ENCODE measurements around the gene B4GALT2. TPM values are rescaled to one million over a fixed set of nuclear protein-coding genes. Genes with fewer than 3 reads are reported as not detected.

B4GALT2 gene
- polyA plus RNA-seq, 1 of the 3 experiments (the other 2 are of a cell fraction), result 48.0 TPM

- no peak overlapping the region for H2AFZ ChIP-seq (ENCODE audit: low read depth)
- no peaks in the 10 kb centered on the region for H3K9me3 ChIP-seq
- peaks cover 0 to 19% of the 10 kb centered on the region in 2 experiments for H3K36me3 ChIP-seq (replicated peaks in 1 of 2; ENCODE audit: control insufficient read depth in 1 of 2, insufficient read depth in 2 of 2, low read length in 1 of 2)
- H3K79me2 ChIP-seq (ENCODE audit: insufficient read depth), result peaks cover 13% of the 10 kb centered on the region; the same call in 1 of the 2 replicates
- no peak for DNase-seq
- no peak overlapping the region for H3K9ac ChIP-seq
- ChIA-PET POLR2A (no interaction called here), CTCF (interaction anchor here (1.0 to 9.4 kb wide), 4 partner anchors 17 to 188 kb away, joined by 3 to 105 read pairs (median 8); partner anchors contain the start of gene ARTN)
- H3K9me2 ChIP-seq, result no peaks in the 10 kb centered on the region
- H3K4me3 ChIP-seq (ENCODE audit: low read depth in 2 of 2, low read length in 1 of 2), result no peak overlapping the region
- no peaks in the 10 kb centered on the region for H3K27me3 ChIP-seq (ENCODE audit: insufficient read depth)
- H4K20me1 ChIP-seq (ENCODE audit: insufficient read depth), result peaks cover 6% of the 10 kb centered on the region; the same call in 1 of the 2 replicates
- WGBS (ENCODE audit: low lambda C conversion rate), result 90% methylated on average over 4 of the region's 4 CpGs
- H3K4me2 ChIP-seq, result no peak overlapping the region
- H3F3A ChIP-seq (replicated peaks; ENCODE audit: insufficient read depth), result no peaks in the 10 kb centered on the region
- TF ChIP-seq MXI1 (IDR thresholded peaks at IDR 0.05; ENCODE audit: low read depth, low read length), result no peak
- TF ChIP-seq NRF1 (IDR thresholded peaks at IDR 0.05; ENCODE audit: low read depth, low read length), result no peak
- TF ChIP-seq FOSL2 (IDR thresholded peaks at IDR 0.05; ENCODE audit: borderline replicate concordance, low read depth), result peak; percentile 21; the same call in 1 of the 2 replicates
- TF ChIP-seq JUND (IDR thresholded peaks at IDR 0.05), result no peak
- no peak for TF ChIP-seq EZH2phosphoT487 (IDR thresholded peaks at IDR 0.05; ENCODE audit: borderline replicate concordance, low read depth)
- H3K4me1 ChIP-seq (ENCODE audit: control insufficient read depth in 1 of 2, insufficient read depth in 2 of 2, low read depth in 1 of 2, low read length in 1 of 2), result peaks cover 12 to 25% of the 10 kb centered on the region in 2 experiments
- H3K27ac ChIP-seq (ENCODE audit: low read depth in 2 of 2, low read length in 1 of 2), result no peak overlapping the region
Observed at GRCh38 chr1:43951021-43951985, 27.7 kb upstream of the B4GALT2 start.

- ChIA-PET POLR2A (no interaction called here), CTCF (interaction anchor here (0.7 to 1.3 kb wide), 4 partner anchors 18 to 423 kb away, joined by 3 read pairs; no protein-coding TSS in a partner anchor)
- Histone ChIP-seq H4K20me1 (ENCODE audit: insufficient read depth) (peaks cover 6% of the 10 kb centered on the region; the same call in 1 of the 2 replicates), H3K4me1 (ENCODE audit: control insufficient read depth in 1 of 2, insufficient read depth in 2 of 2, low read depth in 1 of 2, low read length in 1 of 2) (peaks cover 10 to 19% of the 10 kb centered on the region in 2 experiments), H2AFZ (ENCODE audit: low read depth) (no peak overlapping the region), H3K9ac (no peak overlapping the region), H3K27ac (ENCODE audit: low read depth in 2 of 2, low read length in 1 of 2) (no peak overlapping the region), H3K9me2 (no peaks in the 10 kb centered on the region), H3K4me2 (no peak overlapping the region), H3K79me2 (ENCODE audit: insufficient read depth) (peaks cover 4% of the 10 kb centered on the region; the same call in 1 of the 2 replicates), H3F3A (replicated peaks; ENCODE audit: insufficient read depth) (no peaks in the 10 kb centered on the region), H3K9me3 (no peaks in the 10 kb centered on the region), H3K4me3 (ENCODE audit: low read depth in 2 of 2, low read length in 1 of 2) (no peak overlapping the region), H3K36me3 (replicated peaks in 1 of 2; ENCODE audit: control insufficient read depth in 1 of 2, insufficient read depth in 2 of 2, low read length in 1 of 2) (peaks cover 0 to 33% of the 10 kb centered on the region in 2 experiments), H3K27me3 (ENCODE audit: insufficient read depth) (no peaks in the 10 kb centered on the region)
- no peak for DNase-seq
- no peak for TF ChIP-seq GATA2 (CRISPR knock-in tag; IDR thresholded peaks at IDR 0.05)
- TF ChIP-seq CHD2 (IDR thresholded peaks at IDR 0.05; ENCODE audit: low read length, partially characterized antibody), result no peak
- WGBS (ENCODE audit: low lambda C conversion rate), result 90% methylated on average over 6 of the region's 8 CpGs
Observed at GRCh38 chr1:43952731-43953346, 26.2 kb upstream of the B4GALT2 start.

- H3K9me3 ChIP-seq, result no peaks in the 10 kb centered on the region
- no peaks in the 10 kb centered on the region for H3K9me2 ChIP-seq
- WGBS (ENCODE audit: low lambda C conversion rate), result 84% methylated on average over 3 of the region's 3 CpGs
- H3K4me1 ChIP-seq (ENCODE audit: control insufficient read depth in 1 of 2, insufficient read depth in 2 of 2, low read depth in 1 of 2, low read length in 1 of 2), result peaks cover 4 to 14% of the 10 kb centered on the region in 2 experiments
- no peak overlapping the region for H3K4me2 ChIP-seq
- peaks cover 0 to 39% of the 10 kb centered on the region in 2 experiments for H3K36me3 ChIP-seq (replicated peaks in 1 of 2; ENCODE audit: control insufficient read depth in 1 of 2, insufficient read depth in 2 of 2, low read length in 1 of 2)
- H3F3A ChIP-seq (replicated peaks; ENCODE audit: insufficient read depth), result no peaks in the 10 kb centered on the region
- H3K9ac ChIP-seq, result no peak overlapping the region
- POLR2A ChIA-PET, result no interaction called here
- H4K20me1 ChIP-seq (ENCODE audit: insufficient read depth), result peaks cover 6% of the 10 kb centered on the region; the same call in 1 of the 2 replicates
- no peak overlapping the region for H2AFZ ChIP-seq (ENCODE audit: low read depth)
- CTCF ChIA-PET, result interaction anchor here (0.7 to 1.3 kb wide), 5 partner anchors 19 to 423 kb away, joined by 3 read pairs; partner anchors contain the start of gene CCDC24
- no peak overlapping the region for H3K27ac ChIP-seq (ENCODE audit: low read depth in 2 of 2, low read length in 1 of 2)
- H3K79me2 ChIP-seq (ENCODE audit: insufficient read depth), result peaks cover under 1% of the 10 kb centered on the region; the same call in 1 of the 2 replicates
- DNase-seq, result no peak
- no peak overlapping the region for H3K4me3 ChIP-seq (ENCODE audit: low read depth in 2 of 2, low read length in 1 of 2)
- no peaks in the 10 kb centered on the region for H3K27me3 ChIP-seq (ENCODE audit: insufficient read depth)
- TF ChIP-seq REST (IDR thresholded peaks at IDR 0.05; ENCODE audit: low read depth, low read length) (no peak), RAD21 (IDR thresholded peaks at IDR 0.05; ENCODE audit: low read length) (no peak), TAF1 (IDR thresholded peaks at IDR 0.05; ENCODE audit: borderline replicate concordance, low read depth, low read length) (no peak), TEAD4 (IDR thresholded peaks at IDR 0.05; ENCODE audit: borderline replicate concordance, insufficient read depth) (no peak), SMC3 (IDR thresholded peaks at IDR 0.05; ENCODE audit: low read depth, low read length) (no peak), RCOR1 (IDR thresholded peaks at IDR 0.05; ENCODE audit: low read length) (no peak), RXRA (IDR thresholded peaks at IDR 0.05; ENCODE audit: borderline replicate concordance, low read depth) (no peak), USF1 (IDR thresholded peaks at IDR 0.05; ENCODE audit: borderline replicate concordance, low read depth) (no peak)
Observed at GRCh38 chr1:43953361-43953760, 25.6 kb upstream of the B4GALT2 start.
